ENCODE data around the gene RNF25.

The RNF25 gene

GRCh38 chr2:218671654-218672566, at the start of gene RNF25, which contains the start of gene STK36:
TSS of gene RNF25 (minus strand) at chr2:218672002. CDS start at chr2:218671970, 32 bp downstream.
TSS of gene STK36 (plus strand) at chr2:218672086. CDS start at chr2:218672830, 744 bp downstream.
- H3K4me3 ChIP-seq (ENCODE audit: low read depth, low read length) = peak within 1 kb of the TSS; percentile 89
- TF ChIP-seq, protein P1, sequence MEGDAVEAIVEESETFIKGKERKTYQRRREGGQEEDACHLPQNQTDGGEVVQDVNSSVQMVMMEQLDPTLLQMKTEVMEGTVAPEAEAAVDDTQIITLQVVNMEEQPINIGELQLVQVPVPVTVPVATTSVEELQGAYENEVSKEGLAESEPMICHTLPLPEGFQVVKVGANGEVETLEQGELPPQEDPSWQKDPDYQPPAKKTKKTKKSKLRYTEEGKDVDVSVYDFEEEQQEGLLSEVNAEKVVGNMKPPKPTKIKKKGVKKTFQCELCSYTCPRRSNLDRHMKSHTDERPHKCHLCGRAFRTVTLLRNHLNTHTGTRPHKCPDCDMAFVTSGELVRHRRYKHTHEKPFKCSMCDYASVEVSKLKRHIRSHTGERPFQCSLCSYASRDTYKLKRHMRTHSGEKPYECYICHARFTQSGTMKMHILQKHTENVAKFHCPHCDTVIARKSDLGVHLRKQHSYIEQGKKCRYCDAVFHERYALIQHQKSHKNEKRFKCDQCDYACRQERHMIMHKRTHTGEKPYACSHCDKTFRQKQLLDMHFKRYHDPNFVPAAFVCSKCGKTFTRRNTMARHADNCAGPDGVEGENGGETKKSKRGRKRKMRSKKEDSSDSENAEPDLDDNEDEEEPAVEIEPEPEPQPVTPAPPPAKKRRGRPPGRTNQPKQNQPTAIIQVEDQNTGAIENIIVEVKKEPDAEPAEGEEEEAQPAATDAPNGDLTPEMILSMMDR (IDR thresholded peaks at IDR 0.05; ENCODE audit: low read depth, low read length) = no peak

- TF ChIP-seq, protein P1 (IDR thresholded peaks at IDR 0.05; ENCODE audit: low read depth, low read length) = no peak
- H3K4me3 ChIP-seq (ENCODE audit: low read depth, low read length) = no peak overlapping the region
Measured at GRCh38 chr2:218721488-218721887, 49.7 kb upstream of the RNF25 start.

DNA sequence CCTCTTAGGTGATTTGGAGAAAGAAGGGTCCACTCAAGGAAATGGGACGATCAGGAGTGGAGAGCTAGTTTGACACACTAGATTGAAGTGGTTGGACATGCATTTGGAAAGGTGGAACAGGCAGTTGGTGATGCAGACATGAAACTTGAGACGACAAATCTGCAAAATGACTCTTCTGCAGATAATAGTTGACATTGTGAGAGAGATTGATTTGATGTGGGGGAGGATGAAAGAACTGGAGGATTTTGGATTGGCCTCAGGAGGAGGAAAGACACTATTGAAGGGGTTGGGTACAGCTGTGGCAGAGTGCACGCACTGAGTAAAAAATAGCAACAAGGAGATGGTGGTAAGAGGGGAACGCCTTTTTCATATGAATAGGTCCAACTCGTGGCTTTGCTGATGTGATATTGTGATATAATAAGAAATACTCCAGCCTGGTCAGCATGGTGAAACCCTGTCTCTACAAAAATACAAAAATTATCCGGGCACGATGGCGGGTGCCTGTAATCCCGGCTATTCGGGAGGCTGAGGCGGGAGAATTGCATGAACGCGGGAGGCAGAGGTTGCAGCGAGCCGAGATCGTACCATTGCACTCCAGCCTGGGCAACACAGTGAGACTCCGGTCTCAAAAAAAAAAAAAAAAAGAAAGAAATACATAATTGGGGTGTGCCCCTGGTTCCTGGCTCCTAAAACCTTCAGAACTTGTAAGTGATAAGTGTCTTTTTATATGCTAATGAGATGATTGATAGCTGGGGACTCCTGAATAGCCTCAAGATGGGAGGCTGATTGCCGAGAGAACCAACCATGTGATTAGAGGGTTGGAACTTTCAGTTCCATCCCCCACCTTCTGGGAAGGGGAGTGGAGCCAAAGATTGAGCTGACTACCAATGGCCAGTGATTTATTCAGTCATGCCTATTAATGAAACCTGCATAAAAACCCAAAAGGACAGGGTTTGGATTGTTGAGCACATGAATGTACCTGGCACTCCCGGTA, 48.5 kb upstream of the RNF25 start:
- H3K4me3 ChIP-seq (ENCODE audit: low read depth, low read length) = no peak overlapping the region
- TF ChIP-seq, protein P1 (IDR thresholded peaks at IDR 0.05; ENCODE audit: low read depth, low read length) = no peak

GRCh38 chr2:218719457-218719856, 47.7 kb upstream of the RNF25 start:
- TF ChIP-seq, protein P1 (IDR thresholded peaks at IDR 0.05; ENCODE audit: low read depth, low read length) = no peak
- no peak overlapping the region for H3K4me3 ChIP-seq (ENCODE audit: low read depth, low read length)

DNA sequence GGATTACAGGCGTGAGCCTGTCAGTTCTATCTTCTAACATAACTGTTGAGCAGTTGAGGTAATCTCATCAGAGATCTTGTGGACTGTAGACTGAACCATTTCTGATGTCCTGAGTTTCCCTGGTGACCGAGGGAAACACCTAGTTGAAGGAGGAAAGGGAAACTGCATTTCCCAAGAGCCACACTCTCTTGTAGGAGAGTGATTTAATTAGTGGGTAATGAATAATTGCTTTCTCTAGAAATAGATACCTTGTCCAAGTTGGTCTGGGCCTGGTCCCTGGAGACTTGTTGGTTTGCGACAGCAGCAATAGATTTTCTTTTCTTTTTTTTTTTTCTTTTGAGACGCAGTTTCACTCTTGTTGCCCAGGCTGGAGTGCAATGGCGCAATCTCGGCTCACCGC, 46.3 kb upstream of the RNF25 start:
- no peak overlapping the region for H3K4me3 ChIP-seq (ENCODE audit: low read depth, low read length)
- TF ChIP-seq, protein P1 (IDR thresholded peaks at IDR 0.05; ENCODE audit: low read depth, low read length) = no peak

DNA sequence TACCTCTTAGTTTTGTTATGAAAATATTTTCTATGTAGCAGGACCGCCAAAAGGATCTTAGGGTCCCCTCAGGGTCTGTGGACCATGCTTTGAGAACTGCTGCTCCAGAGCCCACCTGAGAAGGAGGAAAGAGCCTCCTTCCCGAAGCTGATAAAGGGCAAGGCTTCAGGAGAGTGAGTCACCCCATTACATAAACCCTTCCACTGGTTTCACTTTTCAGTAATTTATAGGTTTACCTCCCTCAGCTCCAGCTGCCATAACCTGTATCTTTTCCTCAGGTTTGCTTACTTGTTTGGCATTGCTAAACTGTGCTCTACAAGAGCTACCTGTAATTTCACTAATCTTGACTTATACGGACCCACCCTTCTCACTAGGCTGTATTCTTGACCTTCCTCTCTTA, 45.5 kb upstream of the RNF25 start:
- TF ChIP-seq, protein P1 (IDR thresholded peaks at IDR 0.05; ENCODE audit: low read depth, low read length) = no peak

More for the DNA sequence above, 45.5 kb upstream of the RNF25 start:
- no peak overlapping the region for H3K4me3 ChIP-seq (ENCODE audit: low read depth, low read length)
